Measurements from ENCODE around the gene CRHR1.

The CRHR1 gene

GRCh38 chr17:45824475-45824874 is 40.4 kb downstream of the CRHR1 start:
- Histone ChIP-seq H3K9me3 (ENCODE audit: control insufficient read depth, insufficient read depth, low read depth, low read length) (no peaks in the 10 kb centered on the region), H3K4me3 (ENCODE audit: low read depth, low read length) (no peak overlapping the region), H3K27ac (ENCODE audit: extremely low read depth, low read depth, low read length) (no peak overlapping the region), H3K4me1 (ENCODE audit: control insufficient read depth, insufficient read depth, low read length) (no peaks in the 10 kb centered on the region), H3K36me3 (ENCODE audit: control insufficient read depth in 2 of 2, insufficient read depth in 1 of 2, low read length in 2 of 2) (no peaks in the 10 kb centered on the region)
- ChIA-PET CTCF (interaction anchor here (1.2 kb wide), 1 partner anchor 176 kb away, joined by 5 read pairs; no protein-coding TSS in a partner anchor), POLR2A (no interaction called here)
- TF ChIP-seq TRIM28 (IDR thresholded peaks at IDR 0.05; ENCODE audit: borderline replicate concordance, low read length) (no peak), FEZF1 (tag by site-specific recombination; IDR thresholded peaks at IDR 0.05) (no peak), ZNF426 (tag by site-specific recombination; IDR thresholded peaks at IDR 0.05) (no peak), ZNF777 (tag by site-specific recombination; IDR thresholded peaks at IDR 0.05; ENCODE audit: borderline replicate concordance) (no peak), ZBTB26 (tag by site-specific recombination; optimal IDR thresholded peaks at IDR 0.05) (no peak), ZSCAN16 (tag by site-specific recombination; IDR thresholded peaks at IDR 0.05) (no peak), ZNF37A (tag by site-specific recombination; IDR thresholded peaks at IDR 0.05) (no peak), ZNF530 (tag by site-specific recombination; IDR thresholded peaks at IDR 0.05; ENCODE audit: low read depth) (no peak), EGR2 (tag by site-specific recombination; IDR thresholded peaks at IDR 0.05; ENCODE audit: low read depth) (no peak), ZNF23 (tag by site-specific recombination; IDR thresholded peaks at IDR 0.05; ENCODE audit: borderline replicate concordance) (no peak), ZNF155 (tag by site-specific recombination; IDR thresholded peaks at IDR 0.05) (no peak), ZNF133 (tag by site-specific recombination; IDR thresholded peaks at IDR 0.05) (no peak), ZNF610 (tag by site-specific recombination; IDR thresholded peaks at IDR 0.05; ENCODE audit: borderline replicate concordance) (no peak)
- TF ChIP-seq, protein P1, sequence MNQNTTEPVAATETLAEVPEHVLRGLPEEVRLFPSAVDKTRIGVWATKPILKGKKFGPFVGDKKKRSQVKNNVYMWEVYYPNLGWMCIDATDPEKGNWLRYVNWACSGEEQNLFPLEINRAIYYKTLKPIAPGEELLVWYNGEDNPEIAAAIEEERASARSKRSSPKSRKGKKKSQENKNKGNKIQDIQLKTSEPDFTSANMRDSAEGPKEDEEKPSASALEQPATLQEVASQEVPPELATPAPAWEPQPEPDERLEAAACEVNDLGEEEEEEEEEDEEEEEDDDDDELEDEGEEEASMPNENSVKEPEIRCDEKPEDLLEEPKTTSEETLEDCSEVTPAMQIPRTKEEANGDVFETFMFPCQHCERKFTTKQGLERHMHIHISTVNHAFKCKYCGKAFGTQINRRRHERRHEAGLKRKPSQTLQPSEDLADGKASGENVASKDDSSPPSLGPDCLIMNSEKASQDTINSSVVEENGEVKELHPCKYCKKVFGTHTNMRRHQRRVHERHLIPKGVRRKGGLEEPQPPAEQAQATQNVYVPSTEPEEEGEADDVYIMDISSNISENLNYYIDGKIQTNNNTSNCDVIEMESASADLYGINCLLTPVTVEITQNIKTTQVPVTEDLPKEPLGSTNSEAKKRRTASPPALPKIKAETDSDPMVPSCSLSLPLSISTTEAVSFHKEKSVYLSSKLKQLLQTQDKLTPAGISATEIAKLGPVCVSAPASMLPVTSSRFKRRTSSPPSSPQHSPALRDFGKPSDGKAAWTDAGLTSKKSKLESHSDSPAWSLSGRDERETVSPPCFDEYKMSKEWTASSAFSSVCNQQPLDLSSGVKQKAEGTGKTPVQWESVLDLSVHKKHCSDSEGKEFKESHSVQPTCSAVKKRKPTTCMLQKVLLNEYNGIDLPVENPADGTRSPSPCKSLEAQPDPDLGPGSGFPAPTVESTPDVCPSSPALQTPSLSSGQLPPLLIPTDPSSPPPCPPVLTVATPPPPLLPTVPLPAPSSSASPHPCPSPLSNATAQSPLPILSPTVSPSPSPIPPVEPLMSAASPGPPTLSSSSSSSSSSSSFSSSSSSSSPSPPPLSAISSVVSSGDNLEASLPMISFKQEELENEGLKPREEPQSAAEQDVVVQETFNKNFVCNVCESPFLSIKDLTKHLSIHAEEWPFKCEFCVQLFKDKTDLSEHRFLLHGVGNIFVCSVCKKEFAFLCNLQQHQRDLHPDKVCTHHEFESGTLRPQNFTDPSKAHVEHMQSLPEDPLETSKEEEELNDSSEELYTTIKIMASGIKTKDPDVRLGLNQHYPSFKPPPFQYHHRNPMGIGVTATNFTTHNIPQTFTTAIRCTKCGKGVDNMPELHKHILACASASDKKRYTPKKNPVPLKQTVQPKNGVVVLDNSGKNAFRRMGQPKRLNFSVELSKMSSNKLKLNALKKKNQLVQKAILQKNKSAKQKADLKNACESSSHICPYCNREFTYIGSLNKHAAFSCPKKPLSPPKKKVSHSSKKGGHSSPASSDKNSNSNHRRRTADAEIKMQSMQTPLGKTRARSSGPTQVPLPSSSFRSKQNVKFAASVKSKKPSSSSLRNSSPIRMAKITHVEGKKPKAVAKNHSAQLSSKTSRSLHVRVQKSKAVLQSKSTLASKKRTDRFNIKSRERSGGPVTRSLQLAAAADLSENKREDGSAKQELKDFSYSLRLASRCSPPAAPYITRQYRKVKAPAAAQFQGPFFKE (tag by site-specific recombination; IDR thresholded peaks at IDR 0.05; ENCODE audit: borderline replicate concordance), result no peak
- TF ChIP-seq, protein P2, sequence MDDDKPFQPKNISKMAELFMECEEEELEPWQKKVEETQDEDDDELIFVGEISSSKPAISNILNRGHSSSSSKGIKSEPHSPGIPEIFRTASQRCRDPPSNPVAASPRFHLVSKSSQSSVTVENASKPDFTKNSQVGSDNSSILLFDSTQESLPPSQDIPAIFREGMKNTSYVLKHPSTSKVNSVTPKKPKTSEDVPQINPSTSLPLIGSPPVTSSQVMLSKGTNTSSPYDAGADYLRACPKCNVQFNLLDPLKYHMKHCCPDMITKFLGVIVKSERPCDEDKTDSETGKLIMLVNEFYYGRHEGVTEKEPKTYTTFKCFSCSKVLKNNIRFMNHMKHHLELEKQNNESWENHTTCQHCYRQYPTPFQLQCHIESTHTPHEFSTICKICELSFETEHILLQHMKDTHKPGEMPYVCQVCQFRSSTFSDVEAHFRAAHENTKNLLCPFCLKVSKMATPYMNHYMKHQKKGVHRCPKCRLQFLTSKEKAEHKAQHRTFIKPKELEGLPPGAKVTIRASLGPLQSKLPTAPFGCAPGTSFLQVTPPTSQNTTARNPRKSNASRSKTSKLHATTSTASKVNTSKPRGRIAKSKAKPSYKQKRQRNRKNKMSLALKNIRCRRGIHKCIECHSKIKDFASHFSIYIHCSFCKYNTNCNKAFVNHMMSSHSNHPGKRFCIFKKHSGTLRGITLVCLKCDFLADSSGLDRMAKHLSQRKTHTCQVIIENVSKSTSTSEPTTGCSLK (tag by site-specific recombination; IDR thresholded peaks at IDR 0.05), result no peak

DNA sequence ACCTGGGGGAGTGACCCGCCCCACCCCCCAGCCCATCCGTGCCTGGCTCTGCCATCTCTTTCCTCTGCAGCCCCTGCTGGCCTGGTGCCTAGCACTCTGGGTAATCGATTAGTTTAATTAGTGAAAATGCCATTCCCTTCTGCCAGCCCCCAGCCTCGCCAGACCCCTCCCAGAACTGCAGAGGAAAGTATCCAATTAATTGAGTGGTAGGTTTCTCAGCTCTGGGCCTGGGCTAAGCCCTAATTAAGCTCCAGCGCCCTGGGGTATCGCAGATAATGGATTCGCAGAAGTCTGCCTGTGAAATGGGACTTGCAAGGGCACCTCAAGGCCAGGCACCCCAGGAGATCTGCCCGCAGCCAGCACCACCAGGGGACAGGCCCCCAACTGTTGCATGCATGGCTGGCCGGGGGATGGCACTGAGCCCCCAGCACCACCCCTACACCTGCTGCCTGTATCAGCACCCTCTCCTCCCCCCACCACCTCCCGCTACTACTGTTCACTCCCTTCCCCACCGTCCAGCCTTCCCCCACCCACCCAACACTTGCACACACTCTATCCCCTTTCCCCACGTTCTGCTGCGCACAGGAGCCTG is 40.9 kb downstream of the CRHR1 start:
- peak; percentile 82 for TF ChIP-seq SCRT2 (tag by site-specific recombination; IDR thresholded peaks at IDR 0.05)
- TF ChIP-seq HOXA7 (CRISPR knock-in tag; IDR thresholded peaks at IDR 0.05; ENCODE audit: borderline replicate concordance), result no peak
- ChIA-PET POLR2A (no interaction called here), CTCF (interaction anchor here (1.2 kb wide), 1 partner anchor 176 kb away, joined by 5 read pairs; no protein-coding TSS in a partner anchor)
- Histone ChIP-seq H3K4me1 (ENCODE audit: control insufficient read depth, insufficient read depth, low read length) (no peaks in the 10 kb centered on the region), H3K9me3 (ENCODE audit: control insufficient read depth, insufficient read depth, low read depth, low read length) (no peaks in the 10 kb centered on the region), H3K4me3 (ENCODE audit: low read depth, low read length) (no peak overlapping the region), H3K36me3 (ENCODE audit: control insufficient read depth in 2 of 2, insufficient read depth in 1 of 2, low read length in 2 of 2) (no peaks in the 10 kb centered on the region), H3K27ac (ENCODE audit: extremely low read depth, low read depth, low read length) (no peak overlapping the region)
